ENCODE results near the gene GPATCH11. TPM values are rescaled to one million over a fixed set of nuclear protein-coding genes. Genes with fewer than 3 reads are reported as not detected.

Gene GPATCH11
- polyA plus RNA-seq, 1 donor (not counting 4 experiments of a cell fraction or from before 2014, with no cell fraction given): 4.9 TPM

GRCh38 chr2:37143974-37144373, 59.7 kb downstream of the GPATCH11 start:
- dilution Hi-C loops (cut with MboI; ENCODE audit: extremely low pct_ligation_motif_present, low sequenced_read_pairs): no loop called here
- DNase-seq (ENCODE audit: low read depth, low spot score): no peak

GRCh38 chr2:37146062-37146461, 61.7 kb downstream of the GPATCH11 start:
- H3K4me1 ChIP-seq (ENCODE audit: control insufficient read depth, extremely low read depth, insufficient read depth, low read length): peaks cover 4% of the 10 kb centered on the region
- TF ChIP-seq CTCF (optimal IDR thresholded peaks at IDR 0.05 in 1 of 3, IDR thresholded peaks at IDR 0.05 in 1 of 3, conservative IDR thresholded peaks at IDR 0.05 in 1 of 3; ENCODE audit: extremely low read depth in 1 of 3, insufficient read depth in 2 of 3, low read length in 3 of 3) (no peak), EZH2 (IDR thresholded peaks at IDR 0.05; ENCODE audit: low read length) (no peak)
- no peaks in the 10 kb centered on the region for H3K27me3 ChIP-seq (ENCODE audit: control insufficient read depth, extremely low read depth, insufficient read depth, low read length)
- no peaks in the 10 kb centered on the region for H4K20me1 ChIP-seq (ENCODE audit: control insufficient read depth, extremely low read depth, insufficient read depth, low read length)
- no peak overlapping the region for H3K27ac ChIP-seq (ENCODE audit: control insufficient read depth, insufficient read depth, low read length)
- H3K4me3 ChIP-seq (ENCODE audit: control insufficient read depth in 2 of 3, extremely low read depth in 1 of 3, insufficient read depth in 2 of 3, low read depth in 1 of 3, low read length in 3 of 3): no peak overlapping the region
- FAIRE-seq (no peak), DNase-seq (ENCODE audit: low read depth, low spot score) (no peak)
- no peak overlapping the region for H3K9ac ChIP-seq (ENCODE audit: control insufficient read depth, extremely low read depth, insufficient read depth, low read length)
- no peaks in the 10 kb centered on the region for H3K9me3 ChIP-seq (ENCODE audit: control insufficient read depth, low read depth, low read length)
- no peak overlapping the region for H3K4me2 ChIP-seq (ENCODE audit: control insufficient read depth, extremely low read depth, insufficient read depth, low read depth, low read length)
- peaks cover 30% of the 10 kb centered on the region for H3K79me2 ChIP-seq (ENCODE audit: control insufficient read depth, insufficient read depth, low read length)
- H3K9me1 ChIP-seq (ENCODE audit: control insufficient read depth, extremely low read depth, insufficient read depth, low read length): no peaks in the 10 kb centered on the region
- dilution Hi-C loops (cut with MboI; ENCODE audit: extremely low pct_ligation_motif_present, low sequenced_read_pairs): no loop called here
- H2AFZ ChIP-seq (ENCODE audit: control insufficient read depth, low read length): no peak overlapping the region
- H3K36me3 ChIP-seq (ENCODE audit: control insufficient read depth in 2 of 2, extremely low read depth in 1 of 2, insufficient read depth in 2 of 2, low read length in 2 of 2): peaks cover 24 to 28% of the 10 kb centered on the region in 2 experiments

More at GRCh38 chr2:37143974-37144373, 59.7 kb downstream of the GPATCH11 start:
- H3K4me1 ChIP-seq (ENCODE audit: control insufficient read depth, extremely low read depth, insufficient read depth, low read length): no peaks in the 10 kb centered on the region
- H3K27ac ChIP-seq (ENCODE audit: control insufficient read depth, insufficient read depth, low read length): no peak overlapping the region
- no peak overlapping the region for H3K9ac ChIP-seq (ENCODE audit: control insufficient read depth, extremely low read depth, insufficient read depth, low read length)
- H4K20me1 ChIP-seq (ENCODE audit: control insufficient read depth, extremely low read depth, insufficient read depth, low read length): no peaks in the 10 kb centered on the region
- peaks cover 26 to 32% of the 10 kb centered on the region in 2 experiments for H3K36me3 ChIP-seq (ENCODE audit: control insufficient read depth in 2 of 2, extremely low read depth in 1 of 2, insufficient read depth in 2 of 2, low read length in 2 of 2)
- H3K79me2 ChIP-seq (ENCODE audit: control insufficient read depth, insufficient read depth, low read length): peaks cover 10% of the 10 kb centered on the region
- no peak overlapping the region for H3K4me3 ChIP-seq (ENCODE audit: control insufficient read depth in 2 of 3, extremely low read depth in 1 of 3, insufficient read depth in 2 of 3, low read depth in 1 of 3, low read length in 3 of 3)
- no peaks in the 10 kb centered on the region for H3K27me3 ChIP-seq (ENCODE audit: control insufficient read depth, extremely low read depth, insufficient read depth, low read length)
- no peak overlapping the region for H3K4me2 ChIP-seq (ENCODE audit: control insufficient read depth, extremely low read depth, insufficient read depth, low read depth, low read length)
- no peak for FAIRE-seq
- no peaks in the 10 kb centered on the region for H3K9me3 ChIP-seq (ENCODE audit: control insufficient read depth, low read depth, low read length)
- no peaks in the 10 kb centered on the region for H3K9me1 ChIP-seq (ENCODE audit: control insufficient read depth, extremely low read depth, insufficient read depth, low read length)
- no peak for TF ChIP-seq CTCF (optimal IDR thresholded peaks at IDR 0.05 in 1 of 3, IDR thresholded peaks at IDR 0.05 in 1 of 3, conservative IDR thresholded peaks at IDR 0.05 in 1 of 3; ENCODE audit: extremely low read depth in 1 of 3, insufficient read depth in 2 of 3, low read length in 3 of 3)
- no peak for TF ChIP-seq EZH2 (IDR thresholded peaks at IDR 0.05; ENCODE audit: low read length)
- H2AFZ ChIP-seq (ENCODE audit: control insufficient read depth, low read length): no peak overlapping the region
